OCI-LY3 (cell line): ENCODE results near the gene RAP1GAP.
"Not testable (repeated sequence)": the region's sequence is repeated elsewhere in the genome, so short reads cannot be mapped to it uniquely, and the experiment has no call there.

ENCODE experiments used
- H2AFZ ChIP-seq: fragments of 200-600, 300-600 bp; shearing (Covaris generic); 2 replicates; pipeline ENCODE4 v1.6.0; 2014; ENCODE audit warnings: antibody characterized with exemption, low read depth, low read length
- H3K27ac ChIP-seq: fragments of 200-600, 300-600 bp; sonication (generic); 2 replicates; pipeline ENCODE4 v1.5.1; 2014; ENCODE audit warnings: mild to moderate bottlenecking, low read length, moderate library complexity, mixed read lengths
- H3K27me3 ChIP-seq: fragments of 200-600, 300-600 bp; sonication (generic); 2 replicates; pipeline ENCODE4 v1.6.1; 2014; ENCODE audit warnings: low read depth, low read length, mixed read lengths
- H3K36me3 ChIP-seq: fragments of 200-600, 300-600 bp; sonication (generic); replicated peaks from 2 replicates; pipeline ENCODE3; 2014; ENCODE audit warnings: low read depth, low read length, mixed read lengths
- H3K4me1 ChIP-seq: fragments of 300-600, 200-600 bp; sonication (generic); 2 replicates; pipeline ENCODE4 v1.6.1; 2014; ENCODE audit warnings: low read length, mixed read lengths
- H3K4me2 ChIP-seq: fragments of 200-600, 300-600 bp; sonication (generic); 2 replicates; pipeline ENCODE4 v1.6.1; 2014; ENCODE audit warnings: low read length, mixed read lengths
- H3K4me3 ChIP-seq: fragments of 300-600, 200-600 bp; sonication (generic); 2 replicates; pipeline ENCODE4 v1.5.1; 2014; ENCODE audit warnings: antibody characterized with exemption, mild to moderate bottlenecking, low read length, moderate library complexity
- H3K79me2 ChIP-seq: fragments of 300-600, 200-600 bp; shearing (Covaris generic); 2 replicates; pipeline ENCODE4 v1.6.1; 2014; ENCODE audit warnings: mild to moderate bottlenecking, low read length, mixed read lengths
- H3K9ac ChIP-seq: fragments of 300-600, 200-600 bp; shearing (Covaris generic); 2 replicates; pipeline ENCODE4 v1.6.0; 2014; ENCODE audit warnings: mild to moderate bottlenecking, low read length, moderate library complexity
- H3K9me3 ChIP-seq: fragments of 200-600, 300-600 bp; shearing (Covaris generic); 2 replicates; pipeline ENCODE4 v1.6.1; 2014; ENCODE audit warnings: low read length, mixed read lengths; ENCODE audit not compliant: insufficient read depth
- H4K20me1 ChIP-seq: fragments of 200-600, 300-600 bp; sonication (generic); 2 replicates; pipeline ENCODE4 v1.6.1; 2016; ENCODE audit warnings: low read length, mixed read lengths; ENCODE audit not compliant: insufficient read depth
- EZH2phosphoT487 ChIP-seq: fragments of 200-600 bp; shearing (Covaris generic); IDR thresholded peaks from 2 replicates; pipeline ENCODE4 v1.6.1; 2018; ENCODE audit warnings: antibody characterized with exemption, mixed run types, low read depth
- TF ChIP-seq, protein P1 (sequence below): fragments of 200-600, 300-600 bp; sonication (generic); IDR thresholded peaks from 2 replicates; pipeline ENCODE4 v1.5.1; 2014; ENCODE audit warnings: antibody characterized with exemption, low read length, low read depth

RAP1GAP gene

DNA sequence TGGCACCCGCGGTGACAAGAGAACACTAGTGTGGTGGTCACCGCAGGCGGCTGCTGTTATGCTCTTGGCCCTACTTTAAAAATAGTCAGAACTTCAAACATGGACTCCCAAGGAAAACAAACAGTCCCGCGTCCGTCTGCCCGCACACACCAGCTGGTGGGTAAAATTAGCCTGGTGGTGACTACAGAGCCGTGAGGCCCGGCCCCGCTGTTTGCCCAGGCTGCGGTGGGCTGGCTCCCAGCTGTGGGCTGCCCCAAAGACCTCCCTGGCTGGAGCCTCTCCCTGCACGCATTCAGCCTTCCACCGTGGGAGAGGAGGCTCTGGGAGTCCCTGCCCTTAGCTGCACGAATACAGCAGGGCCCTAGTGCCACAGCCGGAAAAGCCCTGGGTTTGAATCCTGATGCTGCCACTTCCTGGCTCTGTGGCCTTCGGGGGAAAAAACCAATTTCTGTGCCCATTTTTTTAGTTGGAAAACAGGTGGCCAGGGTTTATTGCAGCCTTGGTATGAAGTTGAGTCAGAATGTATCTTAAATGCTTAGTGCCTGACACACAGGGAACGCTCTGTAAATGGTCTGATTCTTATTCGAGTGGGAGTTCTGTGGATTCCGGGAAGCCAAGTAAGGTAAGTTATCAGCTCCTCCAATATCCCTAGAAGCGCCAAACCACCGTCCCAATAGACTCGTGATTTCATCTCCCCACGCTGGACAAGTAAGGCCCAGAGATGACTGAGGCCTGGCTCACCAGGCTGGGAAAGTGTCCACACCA, 101.7 kb downstream of the RAP1GAP start:
- H4K20me1 ChIP-seq: no peaks in the 10 kb centered on the region
- no peaks in the 10 kb centered on the region for H3K36me3 ChIP-seq
- no peaks in the 10 kb centered on the region for H3K4me1 ChIP-seq
- no peak overlapping the region for H3K4me3 ChIP-seq
- H3K27me3 ChIP-seq: no peaks in the 10 kb centered on the region
- H3K79me2 ChIP-seq: no peaks in the 10 kb centered on the region
- H3K4me2 ChIP-seq: no peak overlapping the region
- H3K9ac ChIP-seq: no peak overlapping the region
- no peaks in the 10 kb centered on the region for H3K9me3 ChIP-seq
- H2AFZ ChIP-seq: no peak overlapping the region
- H3K27ac ChIP-seq: no peak overlapping the region
- TF ChIP-seq EZH2phosphoT487: no peak
- TF ChIP-seq, protein P1, sequence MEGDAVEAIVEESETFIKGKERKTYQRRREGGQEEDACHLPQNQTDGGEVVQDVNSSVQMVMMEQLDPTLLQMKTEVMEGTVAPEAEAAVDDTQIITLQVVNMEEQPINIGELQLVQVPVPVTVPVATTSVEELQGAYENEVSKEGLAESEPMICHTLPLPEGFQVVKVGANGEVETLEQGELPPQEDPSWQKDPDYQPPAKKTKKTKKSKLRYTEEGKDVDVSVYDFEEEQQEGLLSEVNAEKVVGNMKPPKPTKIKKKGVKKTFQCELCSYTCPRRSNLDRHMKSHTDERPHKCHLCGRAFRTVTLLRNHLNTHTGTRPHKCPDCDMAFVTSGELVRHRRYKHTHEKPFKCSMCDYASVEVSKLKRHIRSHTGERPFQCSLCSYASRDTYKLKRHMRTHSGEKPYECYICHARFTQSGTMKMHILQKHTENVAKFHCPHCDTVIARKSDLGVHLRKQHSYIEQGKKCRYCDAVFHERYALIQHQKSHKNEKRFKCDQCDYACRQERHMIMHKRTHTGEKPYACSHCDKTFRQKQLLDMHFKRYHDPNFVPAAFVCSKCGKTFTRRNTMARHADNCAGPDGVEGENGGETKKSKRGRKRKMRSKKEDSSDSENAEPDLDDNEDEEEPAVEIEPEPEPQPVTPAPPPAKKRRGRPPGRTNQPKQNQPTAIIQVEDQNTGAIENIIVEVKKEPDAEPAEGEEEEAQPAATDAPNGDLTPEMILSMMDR: no peak

DNA sequence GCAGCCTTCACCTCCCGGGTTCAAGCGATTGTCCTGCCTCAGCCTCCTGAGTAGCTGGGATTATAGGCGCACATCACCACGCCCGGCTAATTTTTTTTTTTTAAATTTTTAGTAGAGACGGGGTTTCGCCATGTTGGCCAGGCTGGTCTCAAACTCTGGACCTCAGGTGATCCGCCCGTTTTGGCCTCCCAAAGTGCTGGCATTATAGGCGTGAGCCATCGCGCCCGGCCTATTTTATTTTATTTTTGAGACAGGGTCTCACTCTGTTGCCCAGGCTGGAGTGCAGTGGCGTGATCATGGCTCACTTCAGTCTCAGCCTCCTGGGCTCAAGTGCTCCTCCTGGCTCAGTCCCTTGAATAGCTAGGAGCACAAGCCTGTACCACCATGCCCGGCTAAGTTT, 102.8 kb downstream of the RAP1GAP start:
- not testable (repeated sequence) for H3K4me1 ChIP-seq, H3K9ac ChIP-seq, H2AFZ ChIP-seq, H3K4me3 ChIP-seq, H3K27ac ChIP-seq, H3K4me2 ChIP-seq, H3K36me3 ChIP-seq, H4K20me1 ChIP-seq, H3K27me3 ChIP-seq, H3K9me3 ChIP-seq, H3K79me2 ChIP-seq

DNA sequence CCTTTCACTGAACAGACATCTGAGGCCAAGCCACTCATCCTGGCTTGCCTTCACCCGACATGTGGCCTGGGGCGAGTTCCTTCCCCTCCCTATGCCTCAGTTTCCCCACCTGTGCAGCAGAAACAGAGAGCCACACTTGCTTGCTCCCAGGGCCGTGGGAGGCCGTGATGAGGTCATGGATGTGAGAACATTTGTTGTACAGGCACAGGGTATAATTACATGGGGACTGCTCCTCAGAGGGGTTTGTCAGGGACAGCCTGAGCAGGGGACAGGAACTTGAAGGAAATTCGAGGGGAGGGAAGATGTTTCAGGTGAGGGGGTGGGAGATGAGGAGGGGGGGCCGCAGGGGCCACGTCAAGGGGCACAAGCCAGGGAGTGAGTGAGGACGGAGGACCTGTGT, 103.9 kb downstream of the RAP1GAP start:
- Histone ChIP-seq H3K36me3 (no peaks in the 10 kb centered on the region), H4K20me1 (no peaks in the 10 kb centered on the region), H3K4me2 (no peak overlapping the region), H3K9me3 (no peaks in the 10 kb centered on the region), H3K27me3 (no peaks in the 10 kb centered on the region), H3K79me2 (no peaks in the 10 kb centered on the region), H3K9ac (no peak overlapping the region), H3K27ac (no peak overlapping the region), H2AFZ (no peak overlapping the region), H3K4me1 (no peaks in the 10 kb centered on the region), H3K4me3 (no peak overlapping the region)
- TF ChIP-seq, protein P1: no peak
- TF ChIP-seq EZH2phosphoT487: no peak

DNA sequence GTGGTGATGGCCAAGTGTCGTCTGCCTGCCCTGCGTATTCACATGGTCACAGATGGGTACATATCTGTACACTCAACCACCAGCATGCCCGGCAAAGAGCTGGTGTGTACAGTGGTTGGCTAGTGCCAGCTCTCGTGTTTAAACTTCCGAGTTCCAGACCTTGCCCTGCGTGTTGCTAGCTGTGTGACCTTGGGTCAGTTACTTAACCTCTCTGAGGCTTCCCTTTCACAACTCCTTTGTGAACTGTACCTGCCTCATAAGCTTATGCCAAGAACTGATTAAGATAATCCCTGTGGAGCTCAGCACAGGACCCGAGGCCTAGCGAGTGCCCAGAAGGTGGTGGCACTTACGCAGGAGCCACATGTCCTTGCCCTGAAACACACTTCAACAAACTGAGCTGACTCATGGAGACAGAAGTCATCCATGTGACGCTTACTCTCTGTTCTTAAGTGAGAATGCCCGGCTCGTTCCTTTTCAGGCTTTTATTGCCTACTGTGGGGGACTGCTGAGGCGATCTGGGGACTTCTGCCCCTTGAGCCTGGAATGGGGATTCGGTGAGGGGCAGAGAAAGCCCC, 104.5 kb downstream of the RAP1GAP start:
- Histone ChIP-seq H3K27ac (no peak overlapping the region), H3K79me2 (no peaks in the 10 kb centered on the region), H4K20me1 (no peaks in the 10 kb centered on the region), H3K36me3 (no peaks in the 10 kb centered on the region), H3K4me3 (no peak overlapping the region), H3K9ac (no peak overlapping the region), H3K9me3 (no peaks in the 10 kb centered on the region), H3K27me3 (no peaks in the 10 kb centered on the region), H2AFZ (no peak overlapping the region), H3K4me1 (no peaks in the 10 kb centered on the region), H3K4me2 (no peak overlapping the region)
- TF ChIP-seq, protein P1: no peak
- no peak for TF ChIP-seq EZH2phosphoT487
